Trophoblast cell (in vitro differentiated cells and primary cell): ENCODE measurements around the gene MYH10.

Experiments used
- DNase-seq, 2 donors: peaks; one replicate each; pipeline ENCODE4 v3.0.0-alpha.2; 2016
- H2AFZ ChIP-seq: 2 replicates; pipeline ENCODE4 v1.6.1; 2013; ENCODE audit warnings: low read length, moderate library complexity, mild to moderate bottlenecking; ENCODE audit not compliant: insufficient read depth, poor library complexity
- H2AK5ac ChIP-seq: 2 replicates; pipeline ENCODE4 v1.6.1; 2013; ENCODE audit warnings: mild to moderate bottlenecking, low read length
- H2BK120ac ChIP-seq: 2 replicates; pipeline ENCODE4 v1.6.1; 2013; ENCODE audit warnings: low read length, mild to moderate bottlenecking, moderate library complexity; ENCODE audit not compliant: insufficient read depth, poor library complexity
- H2BK12ac ChIP-seq: 2 replicates; pipeline ENCODE4 v1.6.1; 2013; ENCODE audit warnings: mild to moderate bottlenecking, low read length, moderate library complexity
- H2BK5ac ChIP-seq: 2 replicates; pipeline ENCODE4 v1.6.1; 2013; ENCODE audit warnings: low read length, low read depth, moderate library complexity, mild to moderate bottlenecking; ENCODE audit not compliant: poor library complexity
- H3K14ac ChIP-seq: 2 replicates; pipeline ENCODE4 v1.6.1; 2013; ENCODE audit warnings: mild to moderate bottlenecking, low read length
- H3K18ac ChIP-seq: 2 replicates; pipeline ENCODE4 v1.6.1; 2013; ENCODE audit warnings: mild to moderate bottlenecking, low read length
- H3K23ac ChIP-seq: 2 replicates; pipeline ENCODE4 v1.6.1; 2013; ENCODE audit warnings: low read length
- H3K27ac ChIP-seq: 2 replicates; pipeline ENCODE4 v1.5.1; 2013; ENCODE audit warnings: low read depth, mild to moderate bottlenecking, inconsistent platforms, low read length, moderate library complexity
- H3K27me3 ChIP-seq: 2 replicates; pipeline ENCODE4 v1.6.1; 2013; ENCODE audit warnings: inconsistent platforms, mild to moderate bottlenecking, low read length, moderate library complexity; ENCODE audit not compliant: insufficient read depth
- H3K36me3 ChIP-seq, 2 experiments: 1 replicate in 1 of 2; 2 replicates in 1 of 2; pipeline ENCODE4 v1.6.1; 2013; ENCODE audit warnings: low read length in 2 of 2, mild to moderate bottlenecking in 2 of 2, moderate library complexity in 1 of 2; ENCODE audit not compliant: insufficient read depth in 2 of 2, control insufficient read depth in 1 of 2
- H3K4ac ChIP-seq: 2 replicates; pipeline ENCODE4 v1.6.1; 2013; ENCODE audit warnings: low read depth, mild to moderate bottlenecking, low read length, moderate library complexity
- H3K4me1 ChIP-seq, 2 experiments: 1 replicate in 1 of 2; 2 replicates in 1 of 2; pipeline ENCODE4 v1.6.1; 2013; ENCODE audit warnings: low read length in 2 of 2, mild to moderate bottlenecking in 2 of 2, moderate library complexity in 1 of 2; ENCODE audit not compliant: insufficient read depth in 2 of 2, control insufficient read depth in 1 of 2
- H3K4me2 ChIP-seq: 2 replicates; pipeline ENCODE4 v1.6.1; 2013; ENCODE audit warnings: inconsistent platforms, mild to moderate bottlenecking, low read length, moderate library complexity
- H3K4me3 ChIP-seq: 2 replicates; pipeline ENCODE4 v1.5.1; 2013; ENCODE audit warnings: mild to moderate bottlenecking, low read depth, low read length, inconsistent platforms
- H3K79me1 ChIP-seq: one replicate; pipeline ENCODE4 v1.6.1; 2013; ENCODE audit warnings: low read length
- H3K79me2 ChIP-seq: 2 replicates; pipeline ENCODE4 v1.6.1; 2013; ENCODE audit warnings: low read length, mild to moderate bottlenecking; ENCODE audit not compliant: control insufficient read depth, insufficient read depth, poor library complexity
- H3K9ac ChIP-seq: 2 replicates; pipeline ENCODE4 v1.6.1; 2013; ENCODE audit warnings: mild to moderate bottlenecking, low read length
- H3K9me3 ChIP-seq: 2 replicates; pipeline ENCODE4 v1.6.1; 2013; ENCODE audit warnings: low read depth, mild to moderate bottlenecking, control low read depth, inconsistent platforms, low read length; ENCODE audit not compliant: insufficient read depth
- H4K12ac ChIP-seq: 2 replicates; pipeline ENCODE4 v1.6.1; 2013; ENCODE audit warnings: low read depth, mild to moderate bottlenecking, low read length, moderate library complexity
- H4K8ac ChIP-seq: 2 replicates; pipeline ENCODE4 v1.6.1; 2013; ENCODE audit warnings: low read depth, mild to moderate bottlenecking, low read length, moderate library complexity
- H4K91ac ChIP-seq: one replicate; pipeline ENCODE4 v1.6.1; 2013; ENCODE audit warnings: low read depth, mild to moderate bottlenecking, low read length, moderate library complexity
- WGBS: extraction: QIAGEN DNeasy Blood & Tissue Kit; methylation state at CpG from one replicate; pipeline ENCODE4 v1.1.7; 2013; ENCODE audit warnings: missing lambda C conversion rate; ENCODE audit not compliant: insufficient read length, insufficient coverage; ENCODE audit errors: extremely low coverage; 5-methylcytosine and 5-hydroxymethylcytosine counted together

The MYH10 gene

DNA sequence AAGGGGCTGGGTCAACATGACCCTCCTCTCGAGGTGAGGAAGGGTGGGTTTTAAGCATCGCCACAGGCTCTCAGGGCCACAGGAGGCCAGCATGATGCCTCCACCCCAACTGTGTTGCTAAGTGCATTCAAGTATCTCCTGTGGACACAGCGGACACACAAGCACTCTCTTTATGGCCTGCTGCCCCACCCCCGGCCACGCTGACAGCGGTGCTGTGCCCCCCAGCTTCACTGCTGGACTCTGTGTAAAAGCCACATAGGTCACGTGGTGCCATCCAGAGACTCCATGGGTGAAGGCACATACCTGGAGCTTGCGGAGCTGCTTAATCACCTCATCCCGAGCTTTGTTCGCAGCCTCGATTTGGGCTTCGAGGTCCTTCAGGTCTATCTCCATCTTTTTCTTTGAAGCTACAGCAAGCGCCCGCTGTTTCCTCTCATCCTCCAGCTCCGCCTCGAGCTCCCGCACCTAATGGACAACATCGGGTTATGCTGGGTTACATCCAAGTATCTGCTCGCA is 143.3 kb downstream of the MYH10 start:
- H3K79me2 ChIP-seq = no peaks in the 10 kb centered on the region
- H3K27me3 ChIP-seq = no peaks in the 10 kb centered on the region
- no peak overlapping the region for H3K9ac ChIP-seq
- H2AFZ ChIP-seq = no peak overlapping the region
- H3K18ac ChIP-seq = no peak overlapping the region
- no peak overlapping the region for H2AK5ac ChIP-seq
- no peak overlapping the region for H3K27ac ChIP-seq
- H2BK12ac ChIP-seq = no peak overlapping the region
- DNase-seq = no peak
- no peak overlapping the region for H4K91ac ChIP-seq
- H3K79me1 ChIP-seq = no peaks in the 10 kb centered on the region
- H3K14ac ChIP-seq = no peak overlapping the region
- H3K4me3 ChIP-seq = no peak overlapping the region
- H4K12ac ChIP-seq = no peak overlapping the region
- H3K4me2 ChIP-seq = no peak overlapping the region
- H3K4ac ChIP-seq = no peak overlapping the region
- H3K23ac ChIP-seq = no peak overlapping the region
- no peak overlapping the region for H2BK5ac ChIP-seq
- no peak overlapping the region for H4K8ac ChIP-seq
- no peak overlapping the region for H2BK120ac ChIP-seq
- peaks cover 3% of the 10 kb centered on the region for H3K9me3 ChIP-seq
- WGBS = no CpG with 5 or more reads among the region's 19 CpGs
- H3K4me1 ChIP-seq = no peaks in the 10 kb centered on the region
- peaks cover 52 to 68% of the 10 kb centered on the region in 2 experiments for H3K36me3 ChIP-seq

DNA sequence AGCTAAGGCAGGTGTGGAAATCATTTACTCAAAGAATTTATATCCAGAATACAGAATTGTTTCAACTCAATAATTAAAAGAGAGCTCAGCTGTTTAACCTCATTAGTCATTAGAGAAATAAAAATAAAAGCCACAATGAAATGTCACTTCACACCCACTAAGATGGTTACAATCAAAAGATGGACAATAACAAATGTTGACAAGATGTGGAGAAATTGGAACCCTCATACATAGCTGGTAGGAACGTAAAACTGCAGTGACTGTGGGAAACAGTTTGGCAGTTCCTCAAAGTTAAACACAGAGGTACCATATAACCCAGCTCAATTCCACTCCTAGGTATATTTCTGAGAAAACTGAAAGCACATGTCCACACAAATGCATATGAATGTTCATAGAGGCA is 145.0 kb downstream of the MYH10 start:
- H2AFZ ChIP-seq = no peak overlapping the region
- H3K23ac ChIP-seq = no peak overlapping the region
- no peak overlapping the region for H4K12ac ChIP-seq
- no peaks in the 10 kb centered on the region for H3K4me1 ChIP-seq
- H2BK5ac ChIP-seq = no peak overlapping the region
- H3K14ac ChIP-seq = no peak overlapping the region
- H3K4me3 ChIP-seq = no peak overlapping the region
- H3K9me3 ChIP-seq = peaks cover 3% of the 10 kb centered on the region
- H4K91ac ChIP-seq = no peak overlapping the region
- no peak for DNase-seq
- WGBS = no CpG with 5 or more reads among the region's 1 CpG
- peaks cover 52 to 68% of the 10 kb centered on the region in 2 experiments for H3K36me3 ChIP-seq
- H4K8ac ChIP-seq = no peak overlapping the region
- H3K4ac ChIP-seq = no peak overlapping the region
- H2BK120ac ChIP-seq = no peak overlapping the region
- H3K4me2 ChIP-seq = no peak overlapping the region
- no peak overlapping the region for H2AK5ac ChIP-seq
- H3K79me1 ChIP-seq = no peaks in the 10 kb centered on the region
- no peaks in the 10 kb centered on the region for H3K79me2 ChIP-seq
- no peak overlapping the region for H2BK12ac ChIP-seq
- H3K9ac ChIP-seq = no peak overlapping the region
- H3K27ac ChIP-seq = no peak overlapping the region
- no peaks in the 10 kb centered on the region for H3K27me3 ChIP-seq
- H3K18ac ChIP-seq = no peak overlapping the region

DNA sequence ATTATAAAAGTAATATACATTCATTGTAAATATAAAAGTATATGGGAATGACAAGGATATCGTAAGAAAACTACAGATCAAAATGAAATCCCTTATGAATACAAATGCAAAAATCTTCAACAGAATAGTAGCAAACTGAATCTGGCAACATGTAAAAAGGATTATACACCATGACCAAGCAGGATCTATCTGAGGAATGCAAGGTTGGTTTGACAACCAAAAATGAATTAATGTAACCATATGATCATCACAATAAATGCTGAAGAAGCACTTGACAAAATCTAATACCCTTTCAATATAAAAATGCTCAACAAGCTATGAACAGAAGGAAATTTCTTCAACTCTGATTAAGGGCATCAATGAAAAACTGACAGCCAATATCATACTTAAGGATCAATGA is 146.1 kb downstream of the MYH10 start:
- H2AFZ ChIP-seq = no peak overlapping the region
- peaks cover 3% of the 10 kb centered on the region for H3K9me3 ChIP-seq
- no peak overlapping the region for H3K14ac ChIP-seq
- no peak overlapping the region for H3K4ac ChIP-seq
- H3K4me2 ChIP-seq = no peak overlapping the region
- H3K23ac ChIP-seq = no peak overlapping the region
- no peaks in the 10 kb centered on the region for H3K79me2 ChIP-seq
- no peak overlapping the region for H4K12ac ChIP-seq
- no CpG with 5 or more reads among the region's 1 CpG for WGBS
- H4K91ac ChIP-seq = no peak overlapping the region
- H3K18ac ChIP-seq = no peak overlapping the region
- no peaks in the 10 kb centered on the region for H3K27me3 ChIP-seq
- no peak overlapping the region for H3K27ac ChIP-seq
- DNase-seq = no peak
- no peak overlapping the region for H4K8ac ChIP-seq
- H3K4me3 ChIP-seq = no peak overlapping the region
- H3K36me3 ChIP-seq = peaks cover 58 to 71% of the 10 kb centered on the region in 2 experiments
- H2BK5ac ChIP-seq = no peak overlapping the region
- no peak overlapping the region for H2BK120ac ChIP-seq
- H3K4me1 ChIP-seq = no peaks in the 10 kb centered on the region
- no peaks in the 10 kb centered on the region for H3K79me1 ChIP-seq
- H2BK12ac ChIP-seq = no peak overlapping the region
- H2AK5ac ChIP-seq = no peak overlapping the region
- no peak overlapping the region for H3K9ac ChIP-seq

DNA sequence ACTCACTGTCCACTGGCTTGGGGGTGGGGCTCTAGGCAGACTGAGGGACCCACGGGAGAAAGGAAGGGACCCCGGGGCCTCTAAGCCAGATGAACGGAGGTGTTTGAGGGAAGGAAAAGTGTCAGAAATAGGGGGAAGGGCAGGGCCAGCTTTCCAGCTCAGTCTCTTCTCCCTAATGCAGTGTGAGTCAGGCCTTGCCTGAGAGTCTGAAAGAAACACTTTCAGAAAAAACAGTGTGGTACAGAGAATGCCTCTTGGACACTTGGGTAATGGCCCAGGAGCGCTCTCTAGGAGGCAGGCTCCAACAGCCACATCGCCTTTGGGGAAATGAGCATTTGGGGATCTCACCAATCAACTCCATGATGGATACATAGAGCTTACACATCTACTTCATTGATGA is 148.0 kb downstream of the MYH10 start:
- no peaks in the 10 kb centered on the region for H3K79me1 ChIP-seq
- H4K91ac ChIP-seq = no peak overlapping the region
- DNase-seq = no peak
- WGBS = no CpG with 5 or more reads among the region's 5 CpGs
- H2AFZ ChIP-seq = no peak overlapping the region
- H2AK5ac ChIP-seq = no peak overlapping the region
- H3K27me3 ChIP-seq = no peaks in the 10 kb centered on the region
- H2BK120ac ChIP-seq = no peak overlapping the region
- H3K4me1 ChIP-seq = no peaks in the 10 kb centered on the region
- peaks cover 3% of the 10 kb centered on the region for H3K9me3 ChIP-seq
- H3K4me2 ChIP-seq = no peak overlapping the region
- H4K12ac ChIP-seq = no peak overlapping the region
- H4K8ac ChIP-seq = no peak overlapping the region
- H3K4ac ChIP-seq = no peak overlapping the region
- no peaks in the 10 kb centered on the region for H3K79me2 ChIP-seq
- no peak overlapping the region for H3K23ac ChIP-seq
- peaks cover 56 to 69% of the 10 kb centered on the region in 2 experiments for H3K36me3 ChIP-seq
- H2BK5ac ChIP-seq = no peak overlapping the region
- no peak overlapping the region for H3K14ac ChIP-seq
- no peak overlapping the region for H3K4me3 ChIP-seq
- H2BK12ac ChIP-seq = no peak overlapping the region
- H3K27ac ChIP-seq = no peak overlapping the region
- H3K9ac ChIP-seq = no peak overlapping the region
- no peak overlapping the region for H3K18ac ChIP-seq
